Duodenal mucosa (tissue), 2 donors: ENCODE results near the gene ARAP3.
A peak's percentile ranks its signal among the peaks of the same experiment; 100 is the strongest.

ENCODE experiments used
- H3K27ac ChIP-seq: one replicate; pipeline ENCODE4 v1.7.0; 2013; ENCODE audit warnings: low read depth, low read length
- H3K27me3 ChIP-seq, 2 donors: one replicate each; pipeline ENCODE4 v1.7.0; 2013; ENCODE audit warnings: low read length in 2 of 2, control low read depth in 1 of 2; ENCODE audit not compliant: insufficient read depth in 2 of 2, control insufficient read depth in 1 of 2
- H3K36me3 ChIP-seq, 2 donors: one replicate each; pipeline ENCODE4 v1.7.0; 2013; ENCODE audit warnings: low read length in 2 of 2, control low read depth in 1 of 2; ENCODE audit not compliant: insufficient read depth in 2 of 2, control insufficient read depth in 1 of 2
- H3K4me1 ChIP-seq, 2 donors: one replicate each; pipeline ENCODE4 v1.7.0; 2013; ENCODE audit warnings: low read length in 2 of 2, control low read depth in 1 of 2; ENCODE audit not compliant: insufficient read depth in 2 of 2, control insufficient read depth in 1 of 2
- H3K4me3 ChIP-seq, 2 donors: one replicate each; pipeline ENCODE4 v1.7.0; 2013; ENCODE audit warnings: low read length in 2 of 2, low read depth in 1 of 2
- H3K9ac ChIP-seq, 2 donors: one replicate each; pipeline ENCODE4 v1.7.0; 2013; ENCODE audit warnings: low read length in 2 of 2, low read depth in 1 of 2
- H3K9me3 ChIP-seq, 2 donors: one replicate each; pipeline ENCODE4 v1.7.0; 2013; ENCODE audit warnings: low read length in 2 of 2, control low read depth in 1 of 2; ENCODE audit not compliant: control insufficient read depth in 1 of 2

Gene ARAP3

GRCh38 chr5:141647242-141647641, 34.8 kb downstream of the ARAP3 start:
- no peaks in the 10 kb centered on the region for H3K9me3 ChIP-seq
- H3K4me3 ChIP-seq: no peak overlapping the region
- H3K27ac ChIP-seq: no peak overlapping the region
- H3K27me3 ChIP-seq: no peaks in the 10 kb centered on the region
- H3K4me1 ChIP-seq: peaks cover 11 to 13% of the 10 kb centered on the region in 2 donors
- H3K36me3 ChIP-seq: peaks cover 13 to 24% of the 10 kb centered on the region in 2 donors
- H3K9ac ChIP-seq: no peak overlapping the region

DNA sequence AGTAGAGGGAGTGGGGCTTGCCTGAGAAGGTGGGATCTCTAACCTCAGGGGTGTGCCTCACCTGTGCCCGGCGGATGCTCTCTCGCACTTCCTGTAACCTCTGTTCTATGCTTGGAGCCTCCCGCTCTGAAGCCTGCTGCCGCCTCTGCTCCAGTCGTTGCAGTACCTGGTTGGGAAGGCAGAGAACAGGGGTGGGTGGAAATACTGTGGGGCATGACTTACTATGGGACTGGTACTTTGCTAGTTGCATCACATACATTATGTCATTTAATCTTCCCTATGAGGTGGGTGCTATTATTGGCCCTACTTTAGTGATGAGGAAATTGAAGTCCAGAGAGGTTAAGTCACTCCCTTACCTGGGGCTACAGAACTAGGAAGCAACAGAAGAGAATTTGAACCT, 36.0 kb downstream of the ARAP3 start:
- H3K27me3 ChIP-seq: no peaks in the 10 kb centered on the region
- no peaks in the 10 kb centered on the region for H3K9me3 ChIP-seq
- peaks cover 13 to 28% of the 10 kb centered on the region in 2 donors for H3K36me3 ChIP-seq
- H3K4me3 ChIP-seq: no peak overlapping the region
- no peak overlapping the region for H3K27ac ChIP-seq
- peaks cover 7 to 8% of the 10 kb centered on the region in 2 donors for H3K4me1 ChIP-seq
- H3K9ac ChIP-seq: no peak overlapping the region

- Histone ChIP-seq H3K4me3 (no peak overlapping the region), H3K9me3 (no peaks in the 10 kb centered on the region), H3K27me3 (no peaks in the 10 kb centered on the region), H3K27ac (no peak overlapping the region), H3K4me1 (peaks cover 0 to 14% of the 10 kb centered on the region in 2 donors), H3K36me3 (peaks cover 13 to 29% of the 10 kb centered on the region in 2 donors), H3K9ac (no peak overlapping the region)
Observed at GRCh38 chr5:141641634-141642267, 40.3 kb downstream of the ARAP3 start.

- Histone ChIP-seq H3K9ac (no peak overlapping the region), H3K9me3 (no peaks in the 10 kb centered on the region), H3K4me1 (peaks cover 4 to 22% of the 10 kb centered on the region in 2 donors), H3K27ac (no peak overlapping the region), H3K36me3 (peaks cover 10 to 19% of the 10 kb centered on the region in 2 donors), H3K27me3 (no peaks in the 10 kb centered on the region), H3K4me3 (no peak overlapping the region)
Observed at GRCh38 chr5:141640698-141641097, 41.3 kb downstream of the ARAP3 start.

- H3K27ac ChIP-seq: no peak overlapping the region
- H3K9ac ChIP-seq: no peak overlapping the region
- no peak overlapping the region for H3K4me3 ChIP-seq
- H3K27me3 ChIP-seq: no peaks in the 10 kb centered on the region
- H3K4me1 ChIP-seq: peaks cover 11 to 28% of the 10 kb centered on the region in 2 donors
- peaks cover 7 to 19% of the 10 kb centered on the region in 2 donors for H3K36me3 ChIP-seq
- no peaks in the 10 kb centered on the region for H3K9me3 ChIP-seq
Observed at GRCh38 chr5:141640051-141640415, 42.0 kb downstream of the ARAP3 start.

GRCh38 chr5:141639357-141640050, 42.5 kb downstream of the ARAP3 start:
- Histone ChIP-seq H3K27ac (no peak overlapping the region), H3K9me3 (no peaks in the 10 kb centered on the region), H3K4me1 (peaks cover 16 to 34% of the 10 kb centered on the region in 2 donors), H3K9ac (no peak overlapping the region), H3K27me3 (no peaks in the 10 kb centered on the region), H3K36me3 (peaks cover 4 to 14% of the 10 kb centered on the region in 2 donors), H3K4me3 (no peak overlapping the region)

DNA sequence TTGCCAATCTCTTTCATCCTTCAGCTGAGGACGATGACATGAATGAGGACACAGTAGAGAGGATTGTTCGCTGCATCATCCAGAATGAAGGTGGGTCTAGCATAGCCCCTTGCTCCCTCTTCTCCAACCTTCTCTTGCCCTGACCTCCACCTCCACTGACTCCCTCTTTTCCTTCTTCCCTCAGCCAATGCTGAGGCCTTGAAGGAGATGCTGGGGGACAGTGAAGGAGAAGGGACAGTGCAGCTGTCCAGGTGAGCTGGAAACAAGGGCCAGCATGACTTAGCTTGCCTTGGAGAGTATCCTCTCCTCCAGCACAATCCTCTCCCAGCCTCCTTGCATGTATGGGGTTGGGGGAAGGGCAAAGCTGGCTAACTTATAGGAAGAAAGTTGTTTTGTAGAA, 43.3 kb downstream of the ARAP3 start:
- no peaks in the 10 kb centered on the region for H3K27me3 ChIP-seq
- H3K9me3 ChIP-seq: no peaks in the 10 kb centered on the region
- peaks cover 16 to 34% of the 10 kb centered on the region in 2 donors for H3K4me1 ChIP-seq
- H3K27ac ChIP-seq: no peak overlapping the region
- H3K36me3 ChIP-seq: peaks cover 0 to 7% of the 10 kb centered on the region in 2 donors
- H3K9ac ChIP-seq: no peak overlapping the region
- H3K4me3 ChIP-seq: no peak overlapping the region

DNA sequence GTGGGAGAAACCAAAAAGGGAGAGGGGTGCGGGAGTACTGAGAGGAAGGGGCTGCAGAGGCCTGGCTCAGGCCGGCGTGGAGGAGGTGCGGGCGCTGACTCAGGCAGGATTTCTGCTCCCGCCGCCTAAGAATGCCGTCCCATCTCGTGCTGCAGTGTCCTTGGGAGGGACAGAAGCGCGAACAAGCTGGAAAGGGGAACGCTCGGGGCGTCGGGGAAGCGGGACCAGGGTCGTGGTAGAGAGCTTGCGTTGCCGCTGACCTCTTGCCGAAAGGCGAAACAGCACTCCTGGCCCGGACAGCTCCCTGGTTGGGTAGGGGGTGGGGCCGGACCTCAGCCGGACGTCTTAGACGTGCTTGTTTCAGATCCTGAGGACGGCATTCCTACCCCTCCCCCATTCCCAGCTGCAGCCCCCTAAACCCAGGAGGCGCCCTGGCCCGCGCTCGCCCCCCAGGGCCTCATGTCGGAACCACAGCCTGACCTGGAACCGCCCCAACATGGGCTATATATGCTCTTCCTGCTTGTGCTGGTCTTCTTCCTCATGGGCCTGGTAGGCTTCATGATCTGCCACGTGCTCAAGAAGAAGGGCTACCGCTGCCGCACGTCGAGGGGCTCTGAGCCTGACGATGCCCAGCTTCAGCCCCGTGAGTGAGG, 44.1 kb downstream of the ARAP3 start:
- Histone ChIP-seq H3K27me3 (no peaks in the 10 kb centered on the region), H3K9me3 (no peaks in the 10 kb centered on the region), H3K4me1 (peaks cover 16 to 34% of the 10 kb centered on the region in 2 donors), H3K36me3 (peaks cover 0 to 7% of the 10 kb centered on the region in 2 donors), H3K27ac (no peak overlapping the region), H3K9ac (peak overlapping the region in 1 of 2 donors; percentile 44), H3K4me3 (peak overlapping the region; percentile 91 to 98)

- peaks cover 0 to 11% of the 10 kb centered on the region in 2 donors for H3K36me3 ChIP-seq
- peak overlapping the region; percentile 91 to 98 for H3K4me3 ChIP-seq
- H3K4me1 ChIP-seq: peaks cover 16 to 34% of the 10 kb centered on the region in 2 donors
- peak overlapping the region; percentile 39 to 44 for H3K9ac ChIP-seq
- H3K27ac ChIP-seq: no peak overlapping the region
- H3K27me3 ChIP-seq: no peaks in the 10 kb centered on the region
- H3K9me3 ChIP-seq: no peaks in the 10 kb centered on the region
Observed at GRCh38 chr5:141637123-141637766, 44.8 kb downstream of the ARAP3 start.
